ENCODE data around the gene SEL1L3.

The SEL1L3 gene

DNA sequence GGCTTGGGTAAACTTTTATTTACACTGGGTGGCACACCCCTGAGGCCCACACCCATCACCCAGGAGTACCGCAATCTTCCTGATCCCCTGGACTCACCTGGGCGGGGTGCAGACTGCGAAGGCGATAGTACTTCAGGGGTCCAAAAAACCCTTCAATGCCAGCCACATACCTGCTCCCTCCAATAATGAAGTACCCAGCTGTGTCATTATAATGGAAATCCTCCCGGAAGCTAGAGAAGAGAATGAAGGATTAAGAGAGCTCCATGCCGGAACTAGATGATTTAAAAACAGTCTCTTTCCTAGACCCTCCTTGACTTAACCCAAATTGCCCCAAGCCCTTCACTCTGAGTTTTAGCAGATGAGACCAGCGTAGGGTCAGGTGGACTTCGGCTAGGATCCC, 40.9 kb downstream of the SEL1L3 start:
- Histone ChIP-seq H3K4me1 (ENCODE audit: control insufficient read depth in 5 of 5, insufficient read depth in 5 of 5, low read length in 5 of 5) (peaks cover 0 to 11% (median 10%) of the 10 kb centered on the region in 5 donors), H3K9me3 (ENCODE audit: control insufficient read depth in 5 of 5, low read length in 5 of 5) (no peaks in the 10 kb centered on the region), H3K36me3 (ENCODE audit: control insufficient read depth in 5 of 5, insufficient read depth in 5 of 5, low read length in 5 of 5) (peaks cover 0 to 20% (median 2%) of the 10 kb centered on the region in 5 donors)

DNA sequence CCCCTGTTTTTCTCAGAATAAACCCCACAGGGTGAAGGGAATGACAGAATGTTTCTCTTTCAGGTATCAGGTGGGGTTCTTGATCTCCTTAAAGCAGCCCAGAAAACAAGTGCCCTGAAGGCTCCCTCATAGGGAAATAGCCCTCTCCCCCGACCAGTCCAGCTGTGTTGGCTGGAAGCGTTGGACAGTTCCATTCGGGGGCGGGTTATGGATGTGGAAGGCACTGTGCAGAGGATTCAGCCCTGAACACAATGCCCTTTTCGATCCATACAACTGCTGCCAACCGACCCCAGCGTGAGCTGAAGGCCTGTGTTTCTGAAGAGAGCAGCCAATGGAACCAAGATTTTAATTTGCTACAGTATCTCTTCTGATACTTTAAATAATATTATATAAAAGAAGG, 41.5 kb downstream of the SEL1L3 start:
- H3K9me3 ChIP-seq (ENCODE audit: control insufficient read depth in 5 of 5, low read length in 5 of 5): no peaks in the 10 kb centered on the region
- no peak overlapping the region for H3K9ac ChIP-seq (ENCODE audit: low read length in 5 of 5)
- no peak overlapping the region for H3K4me3 ChIP-seq (ENCODE audit: low read depth in 1 of 5, low read length in 5 of 5)
- peaks cover 0 to 12% (median 10%) of the 10 kb centered on the region in 5 donors for H3K4me1 ChIP-seq (ENCODE audit: control insufficient read depth in 5 of 5, insufficient read depth in 5 of 5, low read length in 5 of 5)
- no peak overlapping the region for H3K27ac ChIP-seq (ENCODE audit: low read depth, low read length)
- peaks cover 0 to 20% (median 2%) of the 10 kb centered on the region in 5 donors for H3K36me3 ChIP-seq (ENCODE audit: control insufficient read depth in 5 of 5, insufficient read depth in 5 of 5, low read length in 5 of 5)
- no peaks in the 10 kb centered on the region for H3K27me3 ChIP-seq (ENCODE audit: control insufficient read depth in 5 of 5, insufficient read depth in 4 of 5, low read length in 5 of 5)

More for the DNA sequence above, 40.9 kb downstream of the SEL1L3 start:
- Histone ChIP-seq H3K9ac (ENCODE audit: low read length in 5 of 5) (no peak overlapping the region), H3K4me3 (ENCODE audit: low read depth in 1 of 5, low read length in 5 of 5) (no peak overlapping the region), H3K27me3 (ENCODE audit: control insufficient read depth in 5 of 5, insufficient read depth in 4 of 5, low read length in 5 of 5) (no peaks in the 10 kb centered on the region), H3K27ac (ENCODE audit: low read depth, low read length) (no peak overlapping the region)

DNA sequence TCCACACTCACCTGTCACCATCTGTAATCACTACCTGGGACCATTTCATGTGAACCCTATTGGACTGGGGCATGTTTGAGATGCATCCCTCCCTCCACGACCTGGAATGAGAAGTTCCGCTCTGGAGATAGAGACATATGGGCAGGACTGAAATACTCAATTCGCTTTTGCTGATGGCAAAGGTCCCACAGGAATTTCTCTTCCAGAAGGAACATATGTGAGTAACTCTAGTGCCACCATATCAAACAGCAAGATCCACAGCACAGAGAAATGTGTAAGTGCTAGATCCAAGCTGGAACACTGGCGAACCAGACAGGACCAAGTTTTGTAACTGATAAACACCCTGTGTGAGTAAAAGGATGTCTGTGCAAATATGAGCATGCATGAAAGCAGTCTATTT, 43.9 kb downstream of the SEL1L3 start:
- no peaks in the 10 kb centered on the region for H3K27me3 ChIP-seq (ENCODE audit: control insufficient read depth in 5 of 5, insufficient read depth in 4 of 5, low read length in 5 of 5)
- H3K9ac ChIP-seq (ENCODE audit: low read length in 5 of 5): no peak overlapping the region
- H3K27ac ChIP-seq (ENCODE audit: low read depth, low read length): no peak overlapping the region
- no peaks in the 10 kb centered on the region for H3K9me3 ChIP-seq (ENCODE audit: control insufficient read depth in 5 of 5, low read length in 5 of 5)
- peaks cover 0 to 17% (median 10%) of the 10 kb centered on the region in 5 donors for H3K4me1 ChIP-seq (ENCODE audit: control insufficient read depth in 5 of 5, insufficient read depth in 5 of 5, low read length in 5 of 5)
- H3K4me3 ChIP-seq (ENCODE audit: low read depth in 1 of 5, low read length in 5 of 5): no peak overlapping the region
- H3K36me3 ChIP-seq (ENCODE audit: control insufficient read depth in 5 of 5, insufficient read depth in 5 of 5, low read length in 5 of 5): peaks cover 0 to 20% (median 2%) of the 10 kb centered on the region in 5 donors

- Histone ChIP-seq H3K4me1 (ENCODE audit: control insufficient read depth in 5 of 5, insufficient read depth in 5 of 5, low read length in 5 of 5) (peaks cover 0 to 19% (median 14%) of the 10 kb centered on the region in 5 donors), H3K27me3 (ENCODE audit: control insufficient read depth in 5 of 5, insufficient read depth in 4 of 5, low read length in 5 of 5) (no peaks in the 10 kb centered on the region), H3K36me3 (ENCODE audit: control insufficient read depth in 5 of 5, insufficient read depth in 5 of 5, low read length in 5 of 5) (peaks cover 0 to 20% (median 2%) of the 10 kb centered on the region in 5 donors), H3K4me3 (ENCODE audit: low read depth in 1 of 5, low read length in 5 of 5) (no peak overlapping the region), H3K9me3 (ENCODE audit: control insufficient read depth in 5 of 5, low read length in 5 of 5) (no peaks in the 10 kb centered on the region), H3K9ac (ENCODE audit: low read length in 5 of 5) (no peak overlapping the region), H3K27ac (ENCODE audit: low read depth, low read length) (no peak overlapping the region)
These were observed 44.4 kb downstream of the SEL1L3 start for GRCh38 chr4:25818371-25818871.

DNA sequence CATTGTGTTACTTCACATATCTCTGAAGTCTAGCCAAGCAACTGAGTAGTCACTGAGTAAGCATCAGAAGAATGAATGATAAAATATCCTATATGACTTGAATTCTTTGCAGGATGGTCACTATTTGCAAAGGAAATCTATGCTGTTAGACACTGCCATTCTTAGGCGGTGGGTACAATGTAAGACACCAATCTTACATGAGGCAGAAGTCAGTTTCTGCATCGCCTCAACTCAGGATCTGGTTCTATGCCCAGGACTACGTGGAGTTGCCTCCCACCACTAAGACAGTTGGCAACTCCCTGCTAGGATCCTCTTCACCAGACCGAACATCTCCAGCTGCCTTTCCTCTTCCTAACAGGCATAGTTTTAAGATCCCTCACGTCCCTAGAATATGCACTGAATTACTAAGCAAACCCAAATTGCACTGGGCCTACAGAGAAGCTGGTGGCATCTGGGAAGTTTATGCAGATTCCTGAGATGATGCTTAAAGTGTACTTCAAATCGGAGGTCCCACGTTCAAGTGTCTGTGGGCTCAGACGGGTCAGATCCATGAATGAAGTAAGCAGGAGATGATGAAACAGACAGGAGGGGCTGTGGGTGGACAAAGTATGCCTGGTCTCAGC, 45.6 kb downstream of the SEL1L3 start:
- Histone ChIP-seq H3K27ac (ENCODE audit: low read depth, low read length) (no peak overlapping the region), H3K36me3 (ENCODE audit: control insufficient read depth in 5 of 5, insufficient read depth in 5 of 5, low read length in 5 of 5) (peaks cover 0 to 18% (median 2%) of the 10 kb centered on the region in 5 donors), H3K9ac (ENCODE audit: low read length in 5 of 5) (no peak overlapping the region), H3K4me3 (ENCODE audit: low read depth in 1 of 5, low read length in 5 of 5) (no peak overlapping the region), H3K4me1 (ENCODE audit: control insufficient read depth in 5 of 5, insufficient read depth in 5 of 5, low read length in 5 of 5) (peaks cover 0 to 19% (median 14%) of the 10 kb centered on the region in 5 donors), H3K27me3 (ENCODE audit: control insufficient read depth in 5 of 5, insufficient read depth in 4 of 5, low read length in 5 of 5) (no peaks in the 10 kb centered on the region), H3K9me3 (ENCODE audit: control insufficient read depth in 5 of 5, low read length in 5 of 5) (no peaks in the 10 kb centered on the region)

DNA sequence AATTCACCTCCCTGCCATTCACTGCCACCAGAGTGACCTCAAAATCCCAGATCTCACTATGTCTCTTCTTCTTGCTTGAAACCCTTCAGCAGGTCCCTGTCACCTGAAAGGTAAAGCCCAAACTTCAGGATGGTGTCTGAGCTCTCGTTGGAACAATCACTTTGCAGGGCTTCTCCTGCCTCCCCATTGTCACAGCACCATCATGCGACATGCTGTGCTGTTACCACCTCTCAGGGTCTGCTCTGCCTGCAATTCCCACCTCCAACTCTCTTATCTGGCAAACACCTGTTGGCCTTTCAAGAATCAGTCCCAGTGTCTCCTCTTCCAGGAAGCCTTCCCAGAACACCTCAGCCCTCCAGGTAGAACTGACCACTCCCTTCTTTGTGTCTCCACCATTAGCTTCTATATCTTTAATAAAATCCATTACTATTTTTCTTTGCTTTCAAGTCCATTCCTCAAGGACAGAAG, 46.2 kb downstream of the SEL1L3 start:
- Histone ChIP-seq H3K9me3 (ENCODE audit: control insufficient read depth in 5 of 5, low read length in 5 of 5) (no peaks in the 10 kb centered on the region), H3K27ac (ENCODE audit: low read depth, low read length) (no peak overlapping the region), H3K4me3 (ENCODE audit: low read depth in 1 of 5, low read length in 5 of 5) (no peak overlapping the region), H3K36me3 (ENCODE audit: control insufficient read depth in 5 of 5, insufficient read depth in 5 of 5, low read length in 5 of 5) (peaks cover 0 to 18% (median 2%) of the 10 kb centered on the region in 5 donors), H3K27me3 (ENCODE audit: control insufficient read depth in 5 of 5, insufficient read depth in 4 of 5, low read length in 5 of 5) (peaks cover 0 to 2% (median 0%) of the 10 kb centered on the region in 5 donors), H3K4me1 (ENCODE audit: control insufficient read depth in 5 of 5, insufficient read depth in 5 of 5, low read length in 5 of 5) (peaks cover 0 to 19% (median 14%) of the 10 kb centered on the region in 5 donors), H3K9ac (ENCODE audit: low read length in 5 of 5) (no peak overlapping the region)

- Histone ChIP-seq H3K36me3 (ENCODE audit: control insufficient read depth in 5 of 5, insufficient read depth in 5 of 5, low read length in 5 of 5) (peaks cover 0 to 24% (median 2%) of the 10 kb centered on the region in 5 donors), H3K9me3 (ENCODE audit: control insufficient read depth in 5 of 5, low read length in 5 of 5) (no peaks in the 10 kb centered on the region), H3K4me1 (ENCODE audit: control insufficient read depth in 5 of 5, insufficient read depth in 5 of 5, low read length in 5 of 5) (peaks cover 0 to 19% (median 14%) of the 10 kb centered on the region in 5 donors), H3K4me3 (ENCODE audit: low read depth in 1 of 5, low read length in 5 of 5) (no peak overlapping the region), H3K27ac (ENCODE audit: low read depth, low read length) (no peak overlapping the region), H3K27me3 (ENCODE audit: control insufficient read depth in 5 of 5, insufficient read depth in 4 of 5, low read length in 5 of 5) (peaks cover 0 to 2% (median 0%) of the 10 kb centered on the region in 5 donors), H3K9ac (ENCODE audit: low read length in 5 of 5) (no peak overlapping the region)
These were observed 47.2 kb downstream of the SEL1L3 start for GRCh38 chr4:25815586-25815985.

- peaks cover 0 to 24% (median 2%) of the 10 kb centered on the region in 5 donors for H3K36me3 ChIP-seq (ENCODE audit: control insufficient read depth in 5 of 5, insufficient read depth in 5 of 5, low read length in 5 of 5)
- no peak overlapping the region for H3K27ac ChIP-seq (ENCODE audit: low read depth, low read length)
- H3K4me1 ChIP-seq (ENCODE audit: control insufficient read depth in 5 of 5, insufficient read depth in 5 of 5, low read length in 5 of 5): peaks cover 0 to 19% (median 14%) of the 10 kb centered on the region in 5 donors
- peaks cover 0 to 2% (median 0%) of the 10 kb centered on the region in 5 donors for H3K27me3 ChIP-seq (ENCODE audit: control insufficient read depth in 5 of 5, insufficient read depth in 4 of 5, low read length in 5 of 5)
- H3K9ac ChIP-seq (ENCODE audit: low read length in 5 of 5): no peak overlapping the region
- no peaks in the 10 kb centered on the region for H3K9me3 ChIP-seq (ENCODE audit: control insufficient read depth in 5 of 5, low read length in 5 of 5)
- H3K4me3 ChIP-seq (ENCODE audit: low read depth in 1 of 5, low read length in 5 of 5): no peak overlapping the region
These were observed 48.3 kb downstream of the SEL1L3 start for GRCh38 chr4:25814301-25815136.

- no peak overlapping the region for H3K4me3 ChIP-seq (ENCODE audit: low read depth in 1 of 5, low read length in 5 of 5)
- peaks cover 0 to 20% (median 2%) of the 10 kb centered on the region in 5 donors for H3K36me3 ChIP-seq (ENCODE audit: control insufficient read depth in 5 of 5, insufficient read depth in 5 of 5, low read length in 5 of 5)
- no peaks in the 10 kb centered on the region for H3K9me3 ChIP-seq (ENCODE audit: control insufficient read depth in 5 of 5, low read length in 5 of 5)
- H3K27me3 ChIP-seq (ENCODE audit: control insufficient read depth in 5 of 5, insufficient read depth in 4 of 5, low read length in 5 of 5): peaks cover 0 to 2% (median 0%) of the 10 kb centered on the region in 5 donors
- H3K9ac ChIP-seq (ENCODE audit: low read length in 5 of 5): no peak overlapping the region
- H3K4me1 ChIP-seq (ENCODE audit: control insufficient read depth in 5 of 5, insufficient read depth in 5 of 5, low read length in 5 of 5): peaks cover 0 to 16% (median 13%) of the 10 kb centered on the region in 5 donors
- H3K27ac ChIP-seq (ENCODE audit: low read depth, low read length): no peak overlapping the region
These were observed 49.2 kb downstream of the SEL1L3 start for GRCh38 chr4:25813448-25814106.
